Measurements from ENCODE around the gene OR2G6.
"Not testable (repeated sequence)": the region's sequence is repeated elsewhere in the genome, so short reads cannot be mapped to it uniquely, and the experiment has no call there.

OR2G6 gene

GRCh38 chr1:248507773-248508172 lies at the start of gene OR2G6:
Gene OR2G6 (plus strand): TSS chr1:248508073. CDS start chr1:248521647, 13,574 bp downstream.
- DNase-seq (ENCODE audit: extremely low spot score, insufficient read length, low read depth): not testable (repeated sequence)
- peak; percentile 65 for FAIRE-seq

- FAIRE-seq; DNase-seq (ENCODE audit: extremely low spot score, insufficient read length, low read depth): not testable (repeated sequence)
Observed at GRCh38 chr1:248459117-248459516, 48.8 kb upstream of the OR2G6 start.

GRCh38 chr1:248471154-248471553 lies 36.7 kb upstream of the OR2G6 start:
- DNase-seq (ENCODE audit: extremely low spot score, insufficient read length, low read depth) (no peak), FAIRE-seq (no peak)

GRCh38 chr1:248472111-248472510 lies 35.8 kb upstream of the OR2G6 start:
- not testable (repeated sequence) for FAIRE-seq; DNase-seq (ENCODE audit: extremely low spot score, insufficient read length, low read depth)

- not testable (repeated sequence) for DNase-seq (ENCODE audit: extremely low spot score, insufficient read length, low read depth)
- FAIRE-seq: peak; percentile 21
Observed at GRCh38 chr1:248473051-248473450, 34.8 kb upstream of the OR2G6 start, which contains the start of gene OR2T3. Gene OR2T3 (plus strand): TSS chr1:248473351. CDS start chr1:248473351, 0 bp downstream.

- not testable (repeated sequence) for DNase-seq (ENCODE audit: extremely low spot score, insufficient read length, low read depth)
- peak; percentile 76 for FAIRE-seq
Observed at GRCh38 chr1:248475660-248476059, 32.2 kb upstream of the OR2G6 start.

- FAIRE-seq: peak; percentile 80
- DNase-seq (ENCODE audit: extremely low spot score, insufficient read length, low read depth): not testable (repeated sequence)
Observed at GRCh38 chr1:248481686-248482579, 25.9 kb upstream of the OR2G6 start.

GRCh38 chr1:248488289-248488688 lies 19.6 kb upstream of the OR2G6 start, which contains the start of gene OR2T5:
Gene OR2T5 (plus strand): TSS chr1:248488589. CDS start chr1:248488589, 0 bp downstream.
- DNase-seq (ENCODE audit: extremely low spot score, insufficient read length, low read depth); FAIRE-seq: not testable (repeated sequence)

- not testable (repeated sequence) for FAIRE-seq; DNase-seq (ENCODE audit: extremely low spot score, insufficient read length, low read depth)
Observed at GRCh38 chr1:248496661-248497060, 11.2 kb upstream of the OR2G6 start.

- not testable (repeated sequence) for FAIRE-seq; DNase-seq (ENCODE audit: extremely low spot score, insufficient read length, low read depth)
Observed at GRCh38 chr1:248500305-248501035, 7.4 kb upstream of the OR2G6 start.

GRCh38 chr1:248510217-248510616 lies 2.3 kb downstream of the OR2G6 start:
- DNase-seq (ENCODE audit: extremely low spot score, insufficient read length, low read depth); FAIRE-seq: not testable (repeated sequence)

- no peak for FAIRE-seq
Observed at GRCh38 chr1:248521856-248522255, 14.0 kb downstream of the OR2G6 start.

GRCh38 chr1:248537449-248537848 lies 29.6 kb downstream of the OR2G6 start:
- FAIRE-seq: peak; percentile 83
- not testable (repeated sequence) for DNase-seq (ENCODE audit: extremely low spot score, insufficient read length, low read depth)

More at GRCh38 chr1:248521856-248522255, 14.0 kb downstream of the OR2G6 start:
- no peak for DNase-seq (ENCODE audit: extremely low spot score, insufficient read length, low read depth)

GRCh38 chr1:248547383-248547782 lies 39.5 kb downstream of the OR2G6 start:
- not testable (repeated sequence) for FAIRE-seq; DNase-seq (ENCODE audit: extremely low spot score, insufficient read length, low read depth)

GRCh38 chr1:248551027-248551426 lies 43.2 kb downstream of the OR2G6 start:
- FAIRE-seq: not testable (repeated sequence)

GRCh38 chr1:248562672-248563071 lies 54.8 kb downstream of the OR2G6 start, which contains the start of gene OR2T29:
Gene OR2T29 (minus strand): TSS chr1:248562772. CDS start chr1:248559491, 3,281 bp downstream.
- FAIRE-seq: not testable (repeated sequence)

More at GRCh38 chr1:248551027-248551426, 43.2 kb downstream of the OR2G6 start:
- not testable (repeated sequence) for DNase-seq (ENCODE audit: extremely low spot score, insufficient read length, low read depth)

GRCh38 chr1:248565530-248566373 lies 57.9 kb downstream of the OR2G6 start:
- not testable (repeated sequence) for DNase-seq (ENCODE audit: extremely low spot score, insufficient read length, low read depth)
- peak; percentile 83 for FAIRE-seq

More at GRCh38 chr1:248562672-248563071, 54.8 kb downstream of the OR2G6 start, which contains the start of gene OR2T29:
- DNase-seq (ENCODE audit: extremely low spot score, insufficient read length, low read depth): not testable (repeated sequence)

- DNase-seq (ENCODE audit: extremely low spot score, insufficient read length, low read depth); FAIRE-seq: not testable (repeated sequence)
Observed at GRCh38 chr1:248569049-248569448, 61.2 kb downstream of the OR2G6 start.

- DNase-seq (ENCODE audit: extremely low spot score, insufficient read length, low read depth); FAIRE-seq: not testable (repeated sequence)
Observed at GRCh38 chr1:248570811-248571210, 62.9 kb downstream of the OR2G6 start.
